Gastrocnemius medialis (tissue), 4 donors: Measurements from ENCODE around the gene BCAR1. TPM values are rescaled to one million over a fixed set of nuclear protein-coding genes. Genes with fewer than 3 reads are reported as not detected.
A peak's percentile ranks its signal among the peaks of the same experiment; 100 is the strongest.

Source experiments
- ATAC-seq, 2 donors: fragments of 150-250 bp; one replicate each; pipeline ENCODE4 v1.9.1; 2016
- DNase-seq, 2 donors: peaks; one replicate each; pipeline ENCODE4 v3.0.0-alpha.2; 2019
- H3K27ac ChIP-seq, 4 donors: fragments of 200-600 bp; sonication (generic); 1 replicate in 1 of 4; 2 replicates in 3 of 4; pipeline ENCODE4 v1.5.1; 2016 to 2018; ENCODE audit warnings: mild to moderate bottlenecking in 2 of 4, moderate library complexity in 1 of 4
- H3K27me3 ChIP-seq, 3 donors: fragments of 200-600 bp; sonication (generic) in 2 of 3; 1 replicate in 1 of 3; 2 replicates in 2 of 3; pipeline versions ENCODE4 v1.5.1 to v1.6.0; 2016 to 2019; ENCODE audit warnings: mild to moderate bottlenecking in 1 of 3, moderate library complexity in 1 of 3
- H3K36me3 ChIP-seq, 2 donors: fragments of 200-600 bp; sonication (generic) in 1 of 2; one replicate each; pipeline ENCODE4 v1.5.1; 2017 to 2018
- H3K4me1 ChIP-seq, 2 donors: fragments of 200-600 bp; sonication (generic) in 1 of 2; one replicate each; pipeline ENCODE4 v1.5.1; 2016 to 2017; ENCODE audit warnings: mild to moderate bottlenecking in 2 of 2
- H3K4me3 ChIP-seq, 4 donors: fragments of 200-600 bp; sonication (generic) in 3 of 4; 1 replicate in 1 of 4; 2 replicates in 3 of 4; pipeline ENCODE4 v1.5.1; 2016 to 2019; ENCODE audit warnings: mild to moderate bottlenecking in 2 of 4
- H3K9me3 ChIP-seq, 3 donors: fragments of 200-600 bp; sonication (generic) in 2 of 3; 1 replicate in 1 of 3; 2 replicates in 2 of 3; pipeline ENCODE4 v1.5.1; 2016 to 2019
- POLR2A ChIP-seq, 2 donors: fragments of 450-650 bp; IDR thresholded peaks; one replicate each; pipeline ENCODE4 v1.6.1; 2017; ENCODE audit warnings: antibody characterized with exemption in 2 of 2, mild to moderate bottlenecking in 2 of 2, moderate library complexity in 2 of 2
- in situ Hi-C, 4 donors: fragments of 200-750 bp; cut with MboI; loops; one replicate each; pipeline versions ENCODE4 v1.15.0 to v1.8.0; 2017; ENCODE audit warnings: low sequenced_read_pairs in 4 of 4
- intact Hi-C: fragments of 100-400 bp; cut with DNase I; formaldehyde crosslinking; loops from one replicate; pipeline ENCODE4 v1.15.1; 2023; ENCODE audit warnings: low total_unique reads
- total RNA-seq, 4 donors: library from RNA; depleted of rRNA; stranded (reverse); fragments of >200 nt; gene quantifications; one replicate each; pipeline versions ENCODE4 v1.1.0 to v1.2.3, GENCODE V29; 2016
- TF ChIP-seq, protein P1 (sequence below), 5 experiments: fragments of 450-650 bp in 3 of 5; fragments of 200-600 bp in 2 of 5; sonication (generic) in 2 of 5; IDR thresholded peaks in 4 of 5; conservative IDR thresholded peaks in 1 of 5; 1 replicate in 4 of 5; 2 replicates in 1 of 5; pipeline ENCODE4 v1.5.1; 2016 to 2019; ENCODE audit warnings: antibody characterized with exemption in 5 of 5, mild to moderate bottlenecking in 3 of 5, moderate library complexity in 3 of 5

BCAR1 gene
- total RNA-seq: 100 to 1,000 TPM; 101 to 153 (median 145) TPM

DNA sequence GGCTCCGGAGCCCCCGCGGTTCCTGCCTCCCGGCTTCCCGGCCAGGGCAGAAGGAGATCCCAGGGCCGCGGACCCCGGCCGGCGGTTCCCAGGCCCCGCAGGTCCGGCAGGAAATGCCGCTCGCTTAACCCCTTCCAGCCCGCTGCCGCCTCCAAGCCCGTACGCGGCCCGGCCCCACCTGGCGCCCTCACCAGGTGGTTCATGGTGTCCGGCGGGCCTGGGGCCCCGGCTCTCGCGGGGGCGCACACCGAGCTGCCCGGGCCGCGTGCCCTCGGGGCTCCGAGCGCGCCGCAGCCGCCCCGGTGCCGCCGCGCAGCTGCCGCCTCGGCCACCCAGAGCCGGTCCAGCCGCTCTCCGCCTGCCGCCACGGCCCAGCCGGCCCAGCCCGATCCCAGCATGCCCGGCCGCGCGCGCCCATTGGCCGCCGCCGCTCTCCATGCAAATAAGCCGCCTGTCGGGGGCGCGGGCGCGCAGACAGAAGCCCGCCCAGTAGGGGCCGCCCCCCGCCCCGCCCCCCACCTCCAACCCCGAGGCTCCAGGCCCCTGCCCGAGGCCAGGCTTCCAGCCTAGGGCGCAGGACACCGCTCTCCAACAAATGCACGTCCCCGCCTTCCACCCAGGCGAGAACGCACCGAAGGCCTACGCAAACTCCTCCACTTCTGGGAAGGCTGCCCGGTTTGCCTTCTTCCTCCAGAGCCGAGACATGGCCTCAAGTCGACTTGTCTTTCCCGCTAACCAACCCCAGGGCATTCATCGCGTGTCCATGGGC is at the start of gene BCAR1:
Gene BCAR1 (minus strand): TSS at position 345 of the 769 bp plus-strand sequence. CDS start 142 bp downstream, at position 203.
- in situ Hi-C loops: no loop called here
- no peaks in the 10 kb centered on the region for H3K27me3 ChIP-seq
- DNase-seq (peak; percentile 81 to 85), ATAC-seq (peak; percentile 41 to 50)
- TF ChIP-seq, protein P1, sequence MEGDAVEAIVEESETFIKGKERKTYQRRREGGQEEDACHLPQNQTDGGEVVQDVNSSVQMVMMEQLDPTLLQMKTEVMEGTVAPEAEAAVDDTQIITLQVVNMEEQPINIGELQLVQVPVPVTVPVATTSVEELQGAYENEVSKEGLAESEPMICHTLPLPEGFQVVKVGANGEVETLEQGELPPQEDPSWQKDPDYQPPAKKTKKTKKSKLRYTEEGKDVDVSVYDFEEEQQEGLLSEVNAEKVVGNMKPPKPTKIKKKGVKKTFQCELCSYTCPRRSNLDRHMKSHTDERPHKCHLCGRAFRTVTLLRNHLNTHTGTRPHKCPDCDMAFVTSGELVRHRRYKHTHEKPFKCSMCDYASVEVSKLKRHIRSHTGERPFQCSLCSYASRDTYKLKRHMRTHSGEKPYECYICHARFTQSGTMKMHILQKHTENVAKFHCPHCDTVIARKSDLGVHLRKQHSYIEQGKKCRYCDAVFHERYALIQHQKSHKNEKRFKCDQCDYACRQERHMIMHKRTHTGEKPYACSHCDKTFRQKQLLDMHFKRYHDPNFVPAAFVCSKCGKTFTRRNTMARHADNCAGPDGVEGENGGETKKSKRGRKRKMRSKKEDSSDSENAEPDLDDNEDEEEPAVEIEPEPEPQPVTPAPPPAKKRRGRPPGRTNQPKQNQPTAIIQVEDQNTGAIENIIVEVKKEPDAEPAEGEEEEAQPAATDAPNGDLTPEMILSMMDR (IDR thresholded peaks at IDR 0.05 in 4 of 5, conservative IDR thresholded peaks at IDR 0.05 in 1 of 5): peak in 2 of 5 experiments; percentile 11 to 22
- TF ChIP-seq POLR2A (IDR thresholded peaks at IDR 0.05): peak; percentile 91 to 94
- H3K4me1 ChIP-seq: peaks cover 87 to 90% of the 10 kb centered on the region in 2 donors
- peak within 1 kb of the TSS; percentile 75 to 91 (median 88) for H3K4me3 ChIP-seq
- H3K9me3 ChIP-seq: no peaks in the 10 kb centered on the region
- no peaks in the 10 kb centered on the region for H3K36me3 ChIP-seq
- intact Hi-C loops: no loop called here
- peak within 1 kb of the TSS; percentile 97 to 99 (median 98) for H3K27ac ChIP-seq

DNA sequence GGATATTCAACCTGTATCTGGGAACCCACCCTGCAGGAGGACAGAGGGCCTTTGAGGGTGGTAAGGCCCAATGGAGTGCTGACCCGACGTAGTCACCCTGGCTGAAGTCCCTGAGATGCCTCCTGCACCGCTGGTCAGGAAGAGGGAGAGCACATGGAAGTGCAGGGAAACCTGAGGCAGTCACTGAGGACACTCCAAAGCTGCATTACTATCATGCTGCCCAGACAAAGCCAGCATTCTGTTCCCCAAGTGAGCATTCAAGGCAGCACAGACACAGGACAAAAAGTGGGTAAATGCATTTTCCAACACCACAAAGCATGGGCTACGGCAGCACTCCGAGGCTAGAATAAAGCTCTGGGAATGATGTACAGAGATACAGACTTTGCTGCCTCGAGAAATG is 46.8 kb upstream of the BCAR1 start:
- no peak for DNase-seq
- Histone ChIP-seq H3K36me3 (peaks cover 0 to 21% of the 10 kb centered on the region in 2 donors), H3K27me3 (no peaks in the 10 kb centered on the region), H3K4me3 (no peak overlapping the region), H3K9me3 (no peaks in the 10 kb centered on the region), H3K4me1 (no peaks in the 10 kb centered on the region), H3K27ac (no peak overlapping the region)
- intact Hi-C loops: no loop called here
- in situ Hi-C loops: no loop called here
- ATAC-seq: no peak
- TF ChIP-seq, protein P1 (IDR thresholded peaks at IDR 0.05 in 4 of 5, conservative IDR thresholded peaks at IDR 0.05 in 1 of 5): no peak
- no peak for TF ChIP-seq POLR2A (IDR thresholded peaks at IDR 0.05)

- Histone ChIP-seq H3K4me3 (no peak overlapping the region), H3K4me1 (no peaks in the 10 kb centered on the region), H3K27me3 (no peaks in the 10 kb centered on the region), H3K36me3 (peaks cover 0 to 27% of the 10 kb centered on the region in 2 donors), H3K9me3 (no peaks in the 10 kb centered on the region), H3K27ac (no peak overlapping the region)
- in situ Hi-C loops: no loop called here
- intact Hi-C loops: no loop called here
- peak in 1 of 2 donors; percentile 32 for DNase-seq
- no peak for TF ChIP-seq POLR2A (IDR thresholded peaks at IDR 0.05)
- TF ChIP-seq, protein P1 (IDR thresholded peaks at IDR 0.05 in 4 of 5, conservative IDR thresholded peaks at IDR 0.05 in 1 of 5): no peak
- ATAC-seq: peak; percentile 35 to 61
Observed at GRCh38 chr16:75296606-75297005, 45.2 kb upstream of the BCAR1 start.

- DNase-seq (no peak), ATAC-seq (no peak)
- TF ChIP-seq, protein P1 (IDR thresholded peaks at IDR 0.05 in 4 of 5, conservative IDR thresholded peaks at IDR 0.05 in 1 of 5): no peak
- TF ChIP-seq POLR2A (IDR thresholded peaks at IDR 0.05): no peak
- in situ Hi-C loops: no loop called here
- Histone ChIP-seq H3K9me3 (no peaks in the 10 kb centered on the region), H3K4me3 (no peak overlapping the region), H3K27ac (no peak overlapping the region), H3K27me3 (no peaks in the 10 kb centered on the region), H3K36me3 (peaks cover 0 to 18% of the 10 kb centered on the region in 2 donors), H3K4me1 (no peaks in the 10 kb centered on the region)
- intact Hi-C loops: no loop called here
Observed at GRCh38 chr16:75294773-75295459, 43.5 kb upstream of the BCAR1 start.
